Smooth muscle cell (in vitro differentiated cells): Measurements from ENCODE around the gene COP1. TPM values are rescaled to one million over a fixed set of nuclear protein-coding genes. Genes with fewer than 3 reads are reported as not detected.

ENCODE experiments used
- polyA plus RNA-seq: library from polyadenylated mRNA; unstranded; fragments of >200 nt; fragmentation: Nextera tagmentation; extraction: Ambion mirVana; gene quantifications from 2 replicates; pipeline ENCODE4 v1.2.1, GENCODE V29; 2016
- small RNA-seq: library from RNA; depleted of rRNA; stranded (forward); fragments of <200 nt; gene quantifications from one replicate; pipeline ENCODE3, GENCODE V24; 2014
- total RNA-seq: library from RNA; depleted of rRNA; stranded (reverse); fragments of >200 nt; gene quantifications from 2 replicates; pipeline ENCODE4 v1.2.3, GENCODE V29; 2014

COP1 gene
- total and polyA plus RNA-seq, 2 experiments from 2014 or later = 44.8 to 68.2 TPM

Small RNAs within 50 kb of the gene (small RNA-seq; reads per million reads assigned to genes)
- not detected for gene RF00066
- gene RNU2-12P = not detected
- gene RPS29P5 = 1.9 reads per million, percentile 42 among the genes with 10 or more reads in this experiment
- gene SCARNA3 = 4.2 reads per million, percentile 59 among the genes with 10 or more reads in this experiment
